NCI-H510A treated with DMSO at 0.1 percent for 48 hours (cell line): ENCODE data around the gene NRCAM.
"Not testable (repeated sequence)": the region's sequence is repeated elsewhere in the genome, so short reads cannot be mapped to it uniquely, and the experiment has no call there.

ENCODE experiments used
- DNase-seq: peaks from one replicate; lab custom pipeline; 2025; lab: John Stamatoyannopoulos, UW

Gene NRCAM

GRCh38 chr7:108396080-108396479, 60.2 kb downstream of the NRCAM start:
- DNase-seq, result no peak

GRCh38 chr7:108395426-108395825, 60.8 kb downstream of the NRCAM start:
- no peak for DNase-seq

GRCh38 chr7:108393097-108393496, 63.1 kb downstream of the NRCAM start:
- not testable (repeated sequence) for DNase-seq

GRCh38 chr7:108387686-108388085, 68.5 kb downstream of the NRCAM start:
- DNase-seq, result not testable (repeated sequence)

GRCh38 chr7:108385834-108386422, 70.3 kb downstream of the NRCAM start:
- peak; percentile 87 for DNase-seq

GRCh38 chr7:108384716-108385483, 71.3 kb downstream of the NRCAM start:
- no peak for DNase-seq

GRCh38 chr7:108382932-108383331, 73.3 kb downstream of the NRCAM start:
- no peak for DNase-seq

- no peak for DNase-seq
Observed at GRCh38 chr7:108380517-108380916, 75.7 kb downstream of the NRCAM start.

GRCh38 chr7:108376206-108376605, 80.0 kb downstream of the NRCAM start:
- DNase-seq, result peak; percentile 41

- DNase-seq, result no peak
Observed at GRCh38 chr7:108375668-108376067, 80.6 kb downstream of the NRCAM start.

- DNase-seq, result no peak
Observed at GRCh38 chr7:108374899-108375298, 81.3 kb downstream of the NRCAM start.

GRCh38 chr7:108372618-108373017, 83.6 kb downstream of the NRCAM start:
- no peak for DNase-seq

GRCh38 chr7:108370616-108371015, 85.6 kb downstream of the NRCAM start:
- no peak for DNase-seq

GRCh38 chr7:108368466-108368865, 87.8 kb downstream of the NRCAM start:
- peak; percentile 11 for DNase-seq

GRCh38 chr7:108367946-108368345, 88.3 kb downstream of the NRCAM start:
- peak; percentile 15 for DNase-seq

GRCh38 chr7:108367314-108367713, 88.9 kb downstream of the NRCAM start:
- DNase-seq, result no peak

- no peak for DNase-seq
Observed at GRCh38 chr7:108363659-108364058, 92.6 kb downstream of the NRCAM start.

GRCh38 chr7:108360058-108360800, 96.0 kb downstream of the NRCAM start:
- DNase-seq, result no peak

GRCh38 chr7:108358553-108358952, 97.7 kb downstream of the NRCAM start:
- peak; percentile 80 for DNase-seq

GRCh38 chr7:108351729-108352131, 104.5 kb downstream of the NRCAM start:
- peak; percentile 13 for DNase-seq

- no peak for DNase-seq
Observed at GRCh38 chr7:108348913-108349312, 107.3 kb downstream of the NRCAM start.

- no peak for DNase-seq
Observed at GRCh38 chr7:108347616-108348015, 108.6 kb downstream of the NRCAM start.
